Ovary (tissue), 3 donors: ENCODE data around the gene ZNF846.

Source experiments
- EP300 ChIP-seq: sonication (generic); formaldehyde crosslinking; IDR thresholded peaks from one replicate; pipeline ENCODE4 v1.6.1; 2017; ENCODE audit warnings: antibody characterized with exemption
- POLR2A ChIP-seq: fragments of 450-650 bp; IDR thresholded peaks from one replicate; pipeline ENCODE4 v1.6.1; 2017; ENCODE audit warnings: antibody characterized with exemption, mild to moderate bottlenecking, moderate library complexity
- TF ChIP-seq, protein P1 (sequence below), 3 donors: fragments of 450-650 bp in 2 of 3; fragments of 200-600 bp in 1 of 3; IDR thresholded peaks; one replicate each; pipeline versions ENCODE4 v1.5.1 to v1.8.0; 2016 to 2022; ENCODE audit warnings: antibody characterized with exemption in 3 of 3, mild to moderate bottlenecking in 1 of 3
- donor health status: DM: no; HTN: no; CAD: no.

GRCh38 chr19:9808855-9809824 lies 40.6 kb upstream of the ZNF846 start:
- TF ChIP-seq, protein P1, sequence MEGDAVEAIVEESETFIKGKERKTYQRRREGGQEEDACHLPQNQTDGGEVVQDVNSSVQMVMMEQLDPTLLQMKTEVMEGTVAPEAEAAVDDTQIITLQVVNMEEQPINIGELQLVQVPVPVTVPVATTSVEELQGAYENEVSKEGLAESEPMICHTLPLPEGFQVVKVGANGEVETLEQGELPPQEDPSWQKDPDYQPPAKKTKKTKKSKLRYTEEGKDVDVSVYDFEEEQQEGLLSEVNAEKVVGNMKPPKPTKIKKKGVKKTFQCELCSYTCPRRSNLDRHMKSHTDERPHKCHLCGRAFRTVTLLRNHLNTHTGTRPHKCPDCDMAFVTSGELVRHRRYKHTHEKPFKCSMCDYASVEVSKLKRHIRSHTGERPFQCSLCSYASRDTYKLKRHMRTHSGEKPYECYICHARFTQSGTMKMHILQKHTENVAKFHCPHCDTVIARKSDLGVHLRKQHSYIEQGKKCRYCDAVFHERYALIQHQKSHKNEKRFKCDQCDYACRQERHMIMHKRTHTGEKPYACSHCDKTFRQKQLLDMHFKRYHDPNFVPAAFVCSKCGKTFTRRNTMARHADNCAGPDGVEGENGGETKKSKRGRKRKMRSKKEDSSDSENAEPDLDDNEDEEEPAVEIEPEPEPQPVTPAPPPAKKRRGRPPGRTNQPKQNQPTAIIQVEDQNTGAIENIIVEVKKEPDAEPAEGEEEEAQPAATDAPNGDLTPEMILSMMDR (IDR thresholded peaks at IDR 0.05), result no peak
- TF ChIP-seq EP300 (no peak), POLR2A (no peak)
